AG04450 (cell line): ENCODE measurements around the gene ARV1. TPM values are rescaled to one million over a fixed set of nuclear protein-coding genes. Genes with fewer than 3 reads are reported as not detected.
"Not testable (repeated sequence)": the region's sequence is repeated elsewhere in the genome, so short reads cannot be mapped to it uniquely, and the experiment has no call there.

Experiments used
- CTCF ChIA-PET: fragments of 300-600, 350-600 bp; formaldehyde crosslinking; extraction: SDS; loops from one replicate; lab custom pipeline; 2022; ENCODE audit warnings: antibody characterized with exemption, inconsistent platforms; lab: Charles Lee
- POLR2A ChIA-PET: fragments of 350-600 bp; formaldehyde crosslinking; extraction: SDS; loops from one replicate; lab custom pipeline; 2021; ENCODE audit warnings: antibody characterized with exemption, inconsistent platforms; lab: Yijun Ruan, JAX
- DNase-seq: peaks from one replicate; pipeline ENCODE4 v3.0.0-alpha.2; 2011; ENCODE audit warnings: low read depth, low spot score
- H3K27ac ChIP-seq: one replicate; pipeline ENCODE4 v1.5.1; 2012; ENCODE audit warnings: low read depth, low read length, control low read depth
- H3K27me3 ChIP-seq: one replicate; pipeline ENCODE4 v1.6.0; 2012; ENCODE audit warnings: low read length; ENCODE audit not compliant: control insufficient read depth, insufficient read depth
- H3K4me3 ChIP-seq: 2 replicates; pipeline ENCODE4 v1.5.1; 2011; ENCODE audit warnings: mild to moderate bottlenecking, low read depth, low read length, control low read depth
- H3K9me3 ChIP-seq: 2 replicates; pipeline ENCODE4 v1.5.1; 2012; ENCODE audit warnings: low read length; ENCODE audit not compliant: control insufficient read depth, insufficient read depth
- CTCF ChIP-seq: IDR thresholded peaks from 2 replicates; pipeline ENCODE4 v1.5.1; 2011; ENCODE audit warnings: low read depth, low read length, control low read depth, inconsistent platforms
- polyA plus RNA-seq: library from polyadenylated mRNA; depleted of rRNA; stranded (reverse); fragments of >200 nt; gene quantifications from 2 replicates; pipeline ENCODE4 v1.2.3, GENCODE V29; 2011

ARV1 gene
- polyA plus RNA-seq, 1 experiment, result 37.2 TPM

DNA sequence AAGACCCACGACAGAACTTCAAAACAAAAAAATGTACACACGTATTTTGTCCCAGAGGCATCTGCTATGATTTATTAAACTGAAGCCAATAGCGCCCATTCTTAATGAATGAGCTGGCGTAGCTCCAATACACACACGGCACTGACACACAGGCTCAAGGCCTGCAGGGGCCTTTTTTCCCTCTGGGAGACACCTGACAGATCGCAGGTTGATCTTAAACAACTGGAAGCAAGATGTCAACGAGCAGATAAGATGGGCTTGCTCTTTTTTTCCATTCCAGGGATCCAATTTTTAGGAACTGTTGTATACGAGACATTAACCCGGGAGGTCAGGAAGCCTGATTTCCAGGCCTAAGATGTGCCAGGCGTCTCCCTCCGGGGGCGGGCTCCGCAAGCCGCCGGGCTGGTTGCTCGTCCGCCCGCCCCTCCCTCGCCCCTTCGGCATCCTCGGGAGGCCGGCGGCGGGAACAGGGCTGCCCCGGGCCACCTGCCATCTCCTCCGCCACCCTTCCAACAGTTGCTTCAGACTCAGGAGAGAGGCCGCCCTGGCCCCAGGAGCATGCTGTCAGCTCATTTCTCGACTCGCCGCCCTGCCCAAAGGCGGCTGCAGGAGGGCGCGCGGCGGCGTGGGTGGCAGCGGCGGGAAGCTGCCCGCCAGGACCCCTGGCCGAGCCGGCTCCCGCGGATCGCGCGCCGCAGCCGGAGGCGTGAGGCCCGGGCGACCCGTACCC is 968 bp upstream of the ARV1 start:
- Histone ChIP-seq H3K27me3 (no peaks in the 10 kb centered on the region), H3K9me3 (no peaks in the 10 kb centered on the region), H3K27ac (no peak overlapping the region), H3K4me3 (peak overlapping the region; percentile 94)
- no peak for TF ChIP-seq CTCF
- CTCF ChIA-PET, result interaction anchor here (0.7 kb wide), 1 partner anchor 336 kb away, joined by 3 read pairs; no protein-coding TSS in a partner anchor
- POLR2A ChIA-PET, result interaction anchor here (0.9 to 1.0 kb wide), 2 partner anchors 187 to 360 kb away, joined by 3 read pairs; partner anchors contain the start of genes EXOC8 and SPRTN
- DNase-seq, result no peak

GRCh38 chr1:230979389-230979716 is 459 bp downstream of the ARV1 start:
- Histone ChIP-seq H3K4me3 (peak overlapping the region; percentile 94), H3K9me3 (no peaks in the 10 kb centered on the region), H3K27ac (no peak overlapping the region), H3K27me3 (no peaks in the 10 kb centered on the region)
- ChIA-PET CTCF (interaction anchor here (0.8 to 1.2 kb wide), 2 partner anchors 120 to 183 kb away, joined by 3 read pairs; no protein-coding TSS in a partner anchor), POLR2A (interaction anchor here (0.7 kb wide), 1 partner anchor 9 kb away, joined by 3 read pairs; no protein-coding TSS in a partner anchor)
- DNase-seq, result no peak
- TF ChIP-seq CTCF, result no peak

DNA sequence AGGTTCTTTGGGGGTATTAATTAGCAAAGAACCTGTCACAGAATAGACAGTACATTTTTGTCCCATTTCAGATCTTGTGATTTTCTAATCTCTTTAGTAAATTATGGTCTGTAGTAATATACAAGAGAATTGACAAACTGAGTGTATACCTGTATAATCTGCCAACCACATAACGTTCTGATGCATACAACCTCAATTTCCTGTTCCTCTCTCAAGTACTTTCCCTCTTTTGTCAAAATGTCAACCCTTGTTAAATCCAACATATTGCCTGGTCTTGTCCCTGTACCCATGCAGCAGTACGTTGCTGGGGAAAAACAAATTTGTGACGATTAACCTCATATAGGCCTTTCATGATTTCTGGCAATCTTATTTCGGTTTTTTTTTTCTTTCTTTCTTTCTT is 1.1 kb downstream of the ARV1 start:
- no peaks in the 10 kb centered on the region for H3K9me3 ChIP-seq
- H3K27me3 ChIP-seq, result no peaks in the 10 kb centered on the region
- no peak overlapping the region for H3K27ac ChIP-seq
- ChIA-PET POLR2A (no interaction called here), CTCF (interaction anchor here (1.2 kb wide), 1 partner anchor 121 kb away, joined by 3 read pairs; no protein-coding TSS in a partner anchor)
- TF ChIP-seq CTCF, result no peak
- DNase-seq, result no peak
- H3K4me3 ChIP-seq, result no peak overlapping the region

DNA sequence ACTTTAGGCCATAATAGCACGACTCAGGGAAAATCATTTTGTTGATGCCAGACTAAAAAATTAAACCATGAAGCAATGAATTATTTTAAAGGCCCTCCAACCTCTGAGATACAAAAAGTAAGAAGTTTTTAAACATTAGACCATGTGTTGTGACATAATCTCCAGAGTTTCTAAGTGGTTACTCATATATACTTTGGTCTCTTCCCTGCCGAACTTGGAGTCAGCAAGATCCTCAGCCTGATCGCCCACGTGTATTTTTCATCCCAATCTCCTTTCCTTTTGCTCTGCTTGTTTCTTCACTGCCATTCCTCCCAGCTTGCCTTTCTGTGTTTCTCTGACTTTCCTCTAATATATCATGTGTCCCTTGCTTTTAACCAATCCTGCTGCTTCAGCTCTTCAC is 3.8 kb downstream of the ARV1 start:
- ChIA-PET POLR2A (no interaction called here), CTCF (no interaction called here)
- Histone ChIP-seq H3K4me3 (no peak overlapping the region), H3K27me3 (no peaks in the 10 kb centered on the region), H3K27ac (peak overlapping the region; percentile 78), H3K9me3 (no peaks in the 10 kb centered on the region)
- no peak for TF ChIP-seq CTCF
- DNase-seq, result peak; percentile 77

GRCh38 chr1:230983811-230984210 is 4.9 kb downstream of the ARV1 start:
- POLR2A ChIA-PET, result no interaction called here
- no peak for TF ChIP-seq CTCF
- CTCF ChIA-PET, result no interaction called here
- Histone ChIP-seq H3K9me3 (no peaks in the 10 kb centered on the region), H3K27ac (no peak overlapping the region), H3K4me3 (no peak overlapping the region), H3K27me3 (no peaks in the 10 kb centered on the region)
- DNase-seq, result no peak

DNA sequence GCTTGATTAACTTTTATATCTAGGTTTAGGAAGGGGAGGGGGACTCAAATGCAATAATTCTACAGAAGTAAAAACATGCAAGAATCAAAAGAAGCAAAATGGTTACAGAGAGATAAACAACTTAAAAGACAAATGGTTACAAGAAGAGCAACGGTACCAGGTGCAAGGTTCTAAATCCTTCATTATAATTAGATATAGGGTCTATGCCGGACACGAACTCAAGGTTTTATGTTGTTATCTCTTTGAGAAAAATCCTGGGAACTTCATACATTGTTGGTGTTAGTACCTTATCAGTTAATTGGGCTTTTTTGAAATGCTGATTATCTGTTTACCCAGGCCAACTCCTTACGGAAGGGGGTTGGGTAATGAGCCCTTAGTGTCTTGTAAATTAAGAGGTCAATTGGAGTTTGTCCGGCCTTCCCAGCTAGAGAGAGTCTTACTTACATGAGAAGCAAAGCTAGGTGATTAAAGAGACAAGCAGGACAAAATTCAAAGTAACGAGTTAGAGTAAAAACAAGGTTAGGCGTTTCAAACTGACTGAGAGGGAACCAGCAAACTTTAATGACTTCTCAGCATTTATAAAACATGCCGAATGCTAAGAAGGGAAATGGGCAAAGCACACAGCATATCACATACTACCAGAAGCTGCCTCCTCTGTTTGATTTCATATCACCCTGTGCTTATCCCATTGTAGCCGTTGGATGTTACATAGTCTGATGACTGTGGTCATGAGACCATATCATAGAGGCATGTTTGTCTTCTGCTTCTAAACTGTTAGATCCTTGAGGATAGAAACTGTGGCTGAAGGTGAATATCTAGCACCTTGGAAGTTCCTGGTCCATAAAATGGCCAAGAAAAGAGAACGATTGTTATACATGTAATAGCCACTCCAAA is 6.0 kb downstream of the ARV1 start:
- H3K9me3 ChIP-seq, H3K27me3 ChIP-seq, H3K27ac ChIP-seq, H3K4me3 ChIP-seq, POLR2A ChIA-PET, CTCF ChIA-PET, DNase-seq: not testable (repeated sequence)
